Measurements from ENCODE around the gene TCEAL3.
"Not testable (repeated sequence)": the region's sequence is repeated elsewhere in the genome, so short reads cannot be mapped to it uniquely, and the experiment has no call there.

The TCEAL3 gene

GRCh38 chrX:103571726-103572125, 36.0 kb upstream of the TCEAL3 start:
- no peak for DNase-seq (ENCODE audit: extremely low read depth, low read depth)
- no peak overlapping the region for H3K4me3 ChIP-seq (replicated peaks; ENCODE audit: low read depth, low read length)
- TF ChIP-seq, protein P1, sequence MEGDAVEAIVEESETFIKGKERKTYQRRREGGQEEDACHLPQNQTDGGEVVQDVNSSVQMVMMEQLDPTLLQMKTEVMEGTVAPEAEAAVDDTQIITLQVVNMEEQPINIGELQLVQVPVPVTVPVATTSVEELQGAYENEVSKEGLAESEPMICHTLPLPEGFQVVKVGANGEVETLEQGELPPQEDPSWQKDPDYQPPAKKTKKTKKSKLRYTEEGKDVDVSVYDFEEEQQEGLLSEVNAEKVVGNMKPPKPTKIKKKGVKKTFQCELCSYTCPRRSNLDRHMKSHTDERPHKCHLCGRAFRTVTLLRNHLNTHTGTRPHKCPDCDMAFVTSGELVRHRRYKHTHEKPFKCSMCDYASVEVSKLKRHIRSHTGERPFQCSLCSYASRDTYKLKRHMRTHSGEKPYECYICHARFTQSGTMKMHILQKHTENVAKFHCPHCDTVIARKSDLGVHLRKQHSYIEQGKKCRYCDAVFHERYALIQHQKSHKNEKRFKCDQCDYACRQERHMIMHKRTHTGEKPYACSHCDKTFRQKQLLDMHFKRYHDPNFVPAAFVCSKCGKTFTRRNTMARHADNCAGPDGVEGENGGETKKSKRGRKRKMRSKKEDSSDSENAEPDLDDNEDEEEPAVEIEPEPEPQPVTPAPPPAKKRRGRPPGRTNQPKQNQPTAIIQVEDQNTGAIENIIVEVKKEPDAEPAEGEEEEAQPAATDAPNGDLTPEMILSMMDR (IDR thresholded peaks at IDR 0.05; ENCODE audit: low read depth, low read length, missing control alignments): no peak

GRCh38 chrX:103573202-103573601, 34.6 kb upstream of the TCEAL3 start:
- H3K4me3 ChIP-seq (replicated peaks; ENCODE audit: low read depth, low read length): no peak overlapping the region
- DNase-seq (ENCODE audit: extremely low read depth, low read depth): no peak
- TF ChIP-seq, protein P1 (IDR thresholded peaks at IDR 0.05; ENCODE audit: low read depth, low read length, missing control alignments): no peak

DNA sequence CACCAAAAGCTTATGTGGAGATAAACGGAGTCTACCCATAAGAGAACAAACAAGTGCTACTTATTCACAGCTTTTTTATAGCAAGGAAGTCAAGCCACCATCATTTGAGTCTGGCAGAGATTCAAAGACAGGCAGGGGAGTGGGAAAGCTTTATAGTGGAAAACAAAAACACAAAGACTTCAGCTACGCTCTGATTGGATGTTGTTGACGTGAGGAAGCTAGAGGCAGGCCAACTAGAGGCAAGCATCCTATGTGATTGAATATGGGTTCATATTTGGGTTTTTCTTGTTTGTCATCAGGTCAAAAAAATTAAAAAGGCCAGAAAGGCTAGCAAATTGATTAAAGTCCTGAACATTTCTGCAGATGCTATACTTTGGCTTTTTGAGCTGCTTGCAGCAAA, 23.2 kb upstream of the TCEAL3 start:
- no peak for DNase-seq (ENCODE audit: extremely low read depth, low read depth)
- H3K4me3 ChIP-seq (replicated peaks; ENCODE audit: low read depth, low read length): peak overlapping the region; percentile 76; the same call in 1 of the 2 replicates
- TF ChIP-seq, protein P1 (IDR thresholded peaks at IDR 0.05; ENCODE audit: low read depth, low read length, missing control alignments): no peak

DNA sequence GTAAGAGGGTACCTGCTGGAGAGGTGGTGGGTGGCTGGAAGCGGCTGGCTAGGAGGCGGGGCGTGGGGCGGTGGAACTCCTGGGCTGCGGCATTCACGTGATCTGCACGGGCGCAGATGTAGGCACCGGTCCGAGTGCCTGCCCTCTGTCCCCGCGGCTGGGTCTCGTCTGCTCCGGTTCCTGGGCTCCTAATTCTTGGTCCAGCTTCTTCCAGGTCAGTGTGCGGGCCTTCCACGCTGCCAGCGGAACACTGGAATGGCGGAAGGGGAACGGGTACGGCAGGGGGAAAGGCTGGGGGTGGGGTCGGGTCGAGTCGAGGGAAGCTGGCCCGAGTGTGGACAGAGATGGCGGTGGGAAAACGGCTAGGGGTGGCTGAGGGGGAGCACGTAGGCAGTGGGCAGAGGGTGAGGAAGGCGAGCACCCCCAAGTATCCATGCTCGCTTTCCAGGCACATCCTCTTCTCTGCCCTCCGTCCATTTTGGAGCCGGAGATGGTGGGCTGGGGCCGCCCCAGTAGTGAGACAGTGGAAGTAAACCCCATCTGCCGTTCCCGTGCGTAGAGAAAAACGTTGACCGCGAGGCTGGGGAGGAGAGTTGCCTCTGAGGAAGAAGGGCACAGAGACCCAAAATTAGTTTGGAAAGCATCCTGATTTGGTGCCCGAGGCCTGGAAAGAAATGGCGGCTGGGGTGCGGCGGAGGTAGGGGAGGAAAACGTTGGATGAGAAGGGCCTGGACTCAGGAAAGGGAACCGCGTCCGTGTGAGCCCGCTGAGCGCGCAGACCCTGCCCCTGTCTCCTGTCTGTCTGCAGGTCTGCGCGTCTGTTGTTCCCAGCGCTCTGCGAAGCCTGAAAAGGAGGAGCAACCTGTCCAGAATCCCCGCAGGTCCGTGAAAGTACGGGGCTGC, 22.1 kb upstream of the TCEAL3 start, which contains the start of gene TCEAL4:
TCEAL4 (plus strand) TSS at position 105 of the 903 bp plus-strand sequence. CDS start 1,161 bp downstream, outside the sequence.
- no peak for DNase-seq (ENCODE audit: extremely low read depth, low read depth)
- TF ChIP-seq, protein P1 (IDR thresholded peaks at IDR 0.05; ENCODE audit: low read depth, low read length, missing control alignments): no peak
- H3K4me3 ChIP-seq (replicated peaks; ENCODE audit: low read depth, low read length): peak within 1 kb of the TSS; percentile 76

- H3K4me3 ChIP-seq (replicated peaks; ENCODE audit: low read depth, low read length): peak overlapping the region; percentile 76
- TF ChIP-seq, protein P1 (IDR thresholded peaks at IDR 0.05; ENCODE audit: low read depth, low read length, missing control alignments): no peak
- DNase-seq (ENCODE audit: extremely low read depth, low read depth): no peak
These were observed 21.5 kb upstream of the TCEAL3 start for GRCh38 chrX:103586314-103586646.

DNA sequence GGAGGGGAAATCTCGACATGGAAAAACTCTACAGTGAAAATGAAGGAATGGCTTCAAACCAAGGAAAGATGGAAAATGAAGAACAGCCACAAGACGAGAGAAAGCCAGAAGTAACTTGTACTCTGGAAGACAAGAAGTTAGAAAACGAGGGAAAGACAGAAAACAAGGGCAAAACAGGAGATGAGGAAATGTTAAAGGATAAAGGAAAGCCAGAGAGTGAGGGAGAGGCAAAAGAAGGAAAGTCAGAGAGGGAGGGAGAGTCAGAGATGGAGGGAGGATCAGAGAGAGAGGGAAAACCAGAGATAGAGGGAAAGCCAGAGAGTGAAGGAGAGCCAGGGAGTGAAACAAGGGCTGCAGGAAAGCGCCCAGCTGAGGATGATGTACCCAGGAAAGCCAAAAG, 21.1 kb upstream of the TCEAL3 start:
- peak overlapping the region; percentile 76 for H3K4me3 ChIP-seq (replicated peaks; ENCODE audit: low read depth, low read length)
- TF ChIP-seq, protein P1 (IDR thresholded peaks at IDR 0.05; ENCODE audit: low read depth, low read length, missing control alignments): no peak
- DNase-seq (ENCODE audit: extremely low read depth, low read depth): no peak

- DNase-seq (ENCODE audit: extremely low read depth, low read depth); H3K4me3 ChIP-seq (replicated peaks; ENCODE audit: low read depth, low read length): not testable (repeated sequence)
These were observed 15.5 kb upstream of the TCEAL3 start for GRCh38 chrX:103592295-103592694.

DNA sequence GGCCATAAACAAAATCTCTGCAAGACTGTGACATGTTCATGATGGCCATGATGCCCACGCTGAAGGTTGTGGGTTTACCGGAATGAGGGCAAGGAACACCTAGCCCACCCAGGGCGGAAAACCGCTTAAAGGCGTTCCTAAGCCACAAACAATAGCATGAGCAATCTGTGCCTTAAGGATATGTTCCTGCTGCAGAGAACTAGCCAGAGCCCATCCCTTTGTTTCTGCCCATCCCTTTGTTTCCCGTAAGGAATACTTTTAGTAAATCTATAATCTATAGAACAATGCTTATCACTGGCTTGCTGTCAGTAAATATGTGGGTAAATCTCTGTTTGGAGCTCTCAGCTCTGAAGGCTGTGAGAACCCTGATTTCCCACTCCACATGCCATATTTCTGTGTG, 12.6 kb upstream of the TCEAL3 start:
- DNase-seq (ENCODE audit: extremely low read depth, low read depth); H3K4me3 ChIP-seq (replicated peaks; ENCODE audit: low read depth, low read length): not testable (repeated sequence)
